C4-2B (cell line): Measurements from ENCODE around the gene TLN1.

ENCODE experiments used
- H3K27ac ChIP-seq: fragments of 450-650 bp; 2 replicates; pipeline ENCODE4 v1.5.1; 2017
- ZFX ChIP-seq: fragments of 450-650 bp; IDR thresholded peaks from 2 replicates; pipeline ENCODE4 v1.6.1; 2017
- TF ChIP-seq, protein P1 (sequence below): fragments of 450-650 bp; conservative IDR thresholded peaks from 2 replicates; pipeline ENCODE4 v1.5.1; 2017; ENCODE audit warnings: mild to moderate bottlenecking

The TLN1 gene

GRCh38 chr9:35712762-35713400, 19.1 kb downstream of the TLN1 start:
- no peak for TF ChIP-seq ZFX
- TF ChIP-seq, protein P1, sequence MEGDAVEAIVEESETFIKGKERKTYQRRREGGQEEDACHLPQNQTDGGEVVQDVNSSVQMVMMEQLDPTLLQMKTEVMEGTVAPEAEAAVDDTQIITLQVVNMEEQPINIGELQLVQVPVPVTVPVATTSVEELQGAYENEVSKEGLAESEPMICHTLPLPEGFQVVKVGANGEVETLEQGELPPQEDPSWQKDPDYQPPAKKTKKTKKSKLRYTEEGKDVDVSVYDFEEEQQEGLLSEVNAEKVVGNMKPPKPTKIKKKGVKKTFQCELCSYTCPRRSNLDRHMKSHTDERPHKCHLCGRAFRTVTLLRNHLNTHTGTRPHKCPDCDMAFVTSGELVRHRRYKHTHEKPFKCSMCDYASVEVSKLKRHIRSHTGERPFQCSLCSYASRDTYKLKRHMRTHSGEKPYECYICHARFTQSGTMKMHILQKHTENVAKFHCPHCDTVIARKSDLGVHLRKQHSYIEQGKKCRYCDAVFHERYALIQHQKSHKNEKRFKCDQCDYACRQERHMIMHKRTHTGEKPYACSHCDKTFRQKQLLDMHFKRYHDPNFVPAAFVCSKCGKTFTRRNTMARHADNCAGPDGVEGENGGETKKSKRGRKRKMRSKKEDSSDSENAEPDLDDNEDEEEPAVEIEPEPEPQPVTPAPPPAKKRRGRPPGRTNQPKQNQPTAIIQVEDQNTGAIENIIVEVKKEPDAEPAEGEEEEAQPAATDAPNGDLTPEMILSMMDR: no peak
- H3K27ac ChIP-seq: no peak overlapping the region

GRCh38 chr9:35711501-35712428, 20.2 kb downstream of the TLN1 start:
- H3K27ac ChIP-seq: no peak overlapping the region
- TF ChIP-seq ZFX: no peak
- TF ChIP-seq, protein P1: no peak

DNA sequence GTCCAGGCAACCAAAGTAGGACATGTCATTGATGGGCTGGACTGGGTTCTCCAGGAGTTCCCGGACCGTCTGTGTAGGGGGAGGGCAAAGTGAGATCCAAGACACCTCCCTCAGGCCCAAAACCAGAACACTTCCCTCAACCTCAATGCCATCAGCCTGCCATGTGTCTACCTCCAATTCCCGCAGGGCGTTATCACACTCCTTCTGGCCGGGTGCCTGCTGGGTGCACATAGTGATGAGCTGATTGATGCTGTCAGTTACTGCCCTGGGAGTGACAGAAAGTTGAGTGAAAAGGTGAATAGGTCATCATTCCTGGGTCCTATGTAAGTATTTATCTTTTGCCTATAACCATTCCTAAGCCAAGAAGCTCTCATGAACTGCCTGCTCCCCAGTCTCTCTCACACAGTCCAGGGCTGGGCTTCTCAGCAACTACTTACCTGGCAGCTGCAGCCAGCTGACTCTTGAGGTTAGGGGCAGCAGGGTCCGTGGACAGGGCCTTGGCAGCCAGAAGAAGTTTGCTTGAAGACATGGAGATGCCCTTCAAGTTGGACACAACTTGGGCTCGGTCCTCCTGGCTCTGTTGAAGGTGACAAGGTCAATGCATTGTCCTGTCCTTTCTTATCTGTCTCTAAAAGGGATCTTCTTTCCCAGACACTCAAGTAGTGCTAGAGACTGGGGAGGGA, 21.0 kb downstream of the TLN1 start:
- H3K27ac ChIP-seq: no peak overlapping the region
- TF ChIP-seq ZFX: no peak
- TF ChIP-seq, protein P1: no peak

- H3K27ac ChIP-seq: no peak overlapping the region
- TF ChIP-seq ZFX: no peak
- TF ChIP-seq, protein P1: no peak
Observed at GRCh38 chr9:35708146-35708545, 23.8 kb downstream of the TLN1 start.

DNA sequence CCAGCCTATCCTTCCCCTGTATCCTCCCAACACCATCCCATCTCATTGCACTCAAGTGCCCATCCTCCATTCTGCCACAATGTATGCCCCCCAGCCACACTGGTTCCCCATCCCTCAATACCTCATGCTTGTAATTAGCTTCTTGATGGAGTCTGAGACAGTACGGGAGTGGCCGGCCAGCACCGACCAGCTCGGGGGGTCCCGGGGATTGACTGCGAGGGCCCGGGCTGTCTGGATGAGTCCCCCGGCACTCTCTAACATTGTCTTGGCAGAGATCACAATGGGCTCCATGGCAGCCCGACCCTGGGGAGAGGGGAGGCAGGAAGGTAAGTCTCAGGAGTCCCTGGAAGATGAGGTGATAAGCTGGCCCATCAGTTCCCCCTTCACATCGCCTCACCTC, 25.0 kb downstream of the TLN1 start:
- TF ChIP-seq, protein P1: no peak
- no peak for TF ChIP-seq ZFX
- no peak overlapping the region for H3K27ac ChIP-seq

GRCh38 chr9:35705836-35706430, 26.1 kb downstream of the TLN1 start:
- TF ChIP-seq, protein P1: no peak
- no peak for TF ChIP-seq ZFX
- H3K27ac ChIP-seq: no peak overlapping the region
